ENCODE measurements around the gene THRB. TPM values are rescaled to one million over a fixed set of nuclear protein-coding genes. Genes with fewer than 3 reads are reported as not detected.

THRB gene
- total RNA-seq, 1 donor from 2014 or later: 0.31 TPM

DNA sequence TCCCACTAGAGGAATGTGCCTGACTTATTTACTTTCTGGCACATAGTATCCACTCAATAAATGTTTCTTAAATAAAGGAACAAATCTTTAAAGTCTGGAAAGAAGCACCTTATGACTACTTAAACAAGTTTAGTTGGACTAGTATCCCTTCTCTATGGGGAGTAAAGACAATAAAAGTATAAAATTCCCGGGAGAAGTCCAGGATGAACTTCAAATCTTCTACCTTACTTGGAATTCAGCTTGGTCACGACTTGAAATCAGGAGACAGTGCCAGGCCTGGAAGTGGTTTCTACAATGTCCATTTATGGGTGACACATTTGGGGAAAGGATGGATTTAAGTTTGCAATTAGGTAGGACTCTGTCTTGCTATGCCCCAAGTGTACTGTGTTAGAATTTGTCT is 353.1 kb downstream of the THRB start:
- TF ChIP-seq, protein P1, sequence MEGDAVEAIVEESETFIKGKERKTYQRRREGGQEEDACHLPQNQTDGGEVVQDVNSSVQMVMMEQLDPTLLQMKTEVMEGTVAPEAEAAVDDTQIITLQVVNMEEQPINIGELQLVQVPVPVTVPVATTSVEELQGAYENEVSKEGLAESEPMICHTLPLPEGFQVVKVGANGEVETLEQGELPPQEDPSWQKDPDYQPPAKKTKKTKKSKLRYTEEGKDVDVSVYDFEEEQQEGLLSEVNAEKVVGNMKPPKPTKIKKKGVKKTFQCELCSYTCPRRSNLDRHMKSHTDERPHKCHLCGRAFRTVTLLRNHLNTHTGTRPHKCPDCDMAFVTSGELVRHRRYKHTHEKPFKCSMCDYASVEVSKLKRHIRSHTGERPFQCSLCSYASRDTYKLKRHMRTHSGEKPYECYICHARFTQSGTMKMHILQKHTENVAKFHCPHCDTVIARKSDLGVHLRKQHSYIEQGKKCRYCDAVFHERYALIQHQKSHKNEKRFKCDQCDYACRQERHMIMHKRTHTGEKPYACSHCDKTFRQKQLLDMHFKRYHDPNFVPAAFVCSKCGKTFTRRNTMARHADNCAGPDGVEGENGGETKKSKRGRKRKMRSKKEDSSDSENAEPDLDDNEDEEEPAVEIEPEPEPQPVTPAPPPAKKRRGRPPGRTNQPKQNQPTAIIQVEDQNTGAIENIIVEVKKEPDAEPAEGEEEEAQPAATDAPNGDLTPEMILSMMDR (IDR thresholded peaks at IDR 0.05): no peak
- ChIA-PET POLR2A (no interaction called here), CTCF (no interaction called here)
- ATAC-seq (ENCODE audit: low read depth) (no peak), DNase-seq (no peak)
- no peak overlapping the region for H3K4me3 Mint-ChIP-seq
- peaks cover 2% of the 10 kb centered on the region for H3K4me1 Mint-ChIP-seq
- H3K9me3 Mint-ChIP-seq: no peaks in the 10 kb centered on the region
- intact Hi-C loops (cut with micrococcal nuclease): no loop called here
- no peak overlapping the region for H3K27ac Mint-ChIP-seq
- no peaks in the 10 kb centered on the region for H3K27me3 Mint-ChIP-seq
- H3K36me3 Mint-ChIP-seq (ENCODE audit: low read depth): no peaks in the 10 kb centered on the region

DNA sequence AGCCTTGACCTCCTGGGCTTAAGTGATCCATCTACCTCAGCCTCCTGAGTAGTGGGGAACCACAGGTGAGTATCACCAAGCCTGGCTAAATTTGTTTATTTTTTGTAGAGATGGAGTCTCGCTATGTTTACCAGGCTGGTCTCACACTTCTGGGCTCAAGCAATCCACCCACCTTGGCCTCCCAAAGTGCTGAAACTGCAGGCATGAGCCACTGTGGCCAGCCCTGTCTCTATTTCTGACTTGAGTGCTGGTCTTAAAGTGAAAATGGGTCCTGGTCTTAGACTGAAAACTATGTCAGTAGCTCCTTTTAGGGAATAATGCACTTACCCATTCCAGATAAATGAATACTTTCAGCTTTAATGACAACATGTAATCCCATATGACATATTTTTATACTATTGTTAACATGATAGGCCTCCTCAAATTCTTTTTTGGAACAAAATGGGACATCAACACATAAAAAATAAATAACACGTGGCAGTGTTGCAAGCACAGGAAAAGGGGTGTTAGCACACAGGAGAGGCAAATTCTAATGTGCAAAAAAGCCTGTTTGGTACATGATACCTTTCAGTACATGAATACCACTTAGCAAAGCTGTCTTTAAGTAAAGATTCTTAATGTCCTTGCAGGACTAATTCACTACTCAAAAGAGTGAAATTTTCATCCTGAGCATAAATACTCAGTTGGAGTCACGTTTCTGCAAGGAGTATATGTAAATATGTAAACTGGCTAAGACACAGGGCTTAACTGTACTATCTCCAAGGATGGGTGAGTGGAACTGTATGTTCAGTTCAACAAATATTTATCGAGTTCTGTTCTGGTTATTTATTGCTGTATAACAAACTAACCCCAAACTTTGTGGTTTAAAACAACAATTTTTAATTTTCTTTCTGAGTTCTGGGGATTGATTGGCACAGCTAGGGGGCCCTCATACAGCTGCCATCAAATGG is 354.9 kb downstream of the THRB start:
- intact Hi-C loops (cut with micrococcal nuclease): no loop called here
- no peaks in the 10 kb centered on the region for H3K27me3 Mint-ChIP-seq
- TF ChIP-seq, protein P1 (IDR thresholded peaks at IDR 0.05): no peak
- H3K9me3 Mint-ChIP-seq: no peaks in the 10 kb centered on the region
- H3K36me3 Mint-ChIP-seq (ENCODE audit: low read depth): no peaks in the 10 kb centered on the region
- no peak overlapping the region for H3K4me3 Mint-ChIP-seq
- no peak for DNase-seq
- CTCF ChIA-PET: no interaction called here
- peaks cover 2% of the 10 kb centered on the region for H3K4me1 Mint-ChIP-seq
- no peak for ATAC-seq (ENCODE audit: low read depth)
- POLR2A ChIA-PET: no interaction called here
- H3K27ac Mint-ChIP-seq: no peak overlapping the region

DNA sequence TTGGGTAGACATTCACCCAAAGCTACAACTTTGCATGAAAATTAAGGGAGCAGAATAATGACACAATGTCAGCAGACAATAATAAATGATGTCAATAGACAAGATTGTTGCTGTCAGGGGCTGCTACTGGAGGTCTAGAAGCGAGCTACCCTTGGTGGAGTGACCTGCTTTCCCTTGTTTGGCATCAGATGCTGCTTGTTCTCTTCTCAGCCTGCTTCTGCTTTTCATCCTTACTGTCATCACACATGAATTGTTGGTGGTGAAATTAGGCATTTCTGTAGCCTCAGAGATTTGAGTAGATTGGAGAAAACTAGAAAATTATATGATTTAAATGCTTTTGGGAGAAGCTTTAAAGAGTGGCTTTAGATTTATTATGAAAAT is 355.8 kb downstream of the THRB start:
- H3K9me3 Mint-ChIP-seq: no peaks in the 10 kb centered on the region
- DNase-seq: no peak
- CTCF ChIA-PET: no interaction called here

DNA sequence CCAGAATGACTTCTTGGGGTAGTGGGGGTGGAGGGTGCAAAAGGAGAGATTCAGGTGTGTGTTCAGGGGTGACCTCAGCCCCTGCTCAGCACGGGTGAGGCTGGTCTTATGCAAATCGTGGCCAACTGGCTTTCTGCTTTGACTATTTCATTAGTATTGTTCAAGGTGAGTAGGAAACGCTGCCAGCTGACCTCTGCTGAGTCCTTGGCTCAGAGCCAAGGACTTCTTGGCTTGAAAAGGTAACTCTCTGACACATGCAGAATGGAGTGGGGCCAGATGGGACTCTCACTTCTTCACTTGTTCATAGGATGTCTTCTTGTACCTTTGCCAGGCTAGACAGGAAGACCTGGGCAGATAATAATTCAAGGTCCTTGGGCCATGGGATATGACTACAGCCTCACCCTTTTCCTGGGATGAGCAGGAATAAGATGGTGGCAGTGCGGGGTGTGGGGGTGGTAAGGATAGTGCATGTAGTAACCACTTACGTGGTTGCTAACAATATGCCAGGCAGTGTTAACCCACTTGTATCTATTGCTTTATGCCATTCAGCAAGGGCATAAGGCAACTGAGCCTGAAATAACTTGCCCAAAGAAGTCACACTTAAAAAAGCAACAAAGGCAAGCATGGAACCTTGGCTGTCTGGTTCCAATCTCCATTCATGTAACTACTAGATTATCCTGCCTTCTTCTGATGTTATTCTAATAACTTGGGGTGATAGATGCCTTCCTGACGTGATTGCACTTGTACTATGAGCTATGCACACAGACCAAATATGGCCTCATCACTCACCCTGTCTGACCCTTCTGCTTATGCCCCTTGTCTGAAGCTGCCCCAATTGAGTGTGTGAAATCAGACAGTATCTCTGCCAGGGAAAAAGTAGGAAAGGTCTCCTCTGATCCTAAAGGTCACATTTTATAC is 356.4 kb downstream of the THRB start:
- intact Hi-C loops (cut with micrococcal nuclease): no loop called here
- ATAC-seq (ENCODE audit: low read depth) (no peak), DNase-seq (no peak)
- H3K4me1 Mint-ChIP-seq: peaks cover 2% of the 10 kb centered on the region
- H3K9me3 Mint-ChIP-seq: no peaks in the 10 kb centered on the region
- no peak overlapping the region for H3K27ac Mint-ChIP-seq
- TF ChIP-seq, protein P1 (IDR thresholded peaks at IDR 0.05): no peak
- H3K36me3 Mint-ChIP-seq (ENCODE audit: low read depth): no peaks in the 10 kb centered on the region
- ChIA-PET CTCF (no interaction called here), POLR2A (no interaction called here)
- no peak overlapping the region for H3K4me3 Mint-ChIP-seq
- no peaks in the 10 kb centered on the region for H3K27me3 Mint-ChIP-seq

More for the DNA sequence above, 355.8 kb downstream of the THRB start:
- intact Hi-C loops (cut with micrococcal nuclease): no loop called here
- ATAC-seq (ENCODE audit: low read depth): no peak
- no peak overlapping the region for H3K27ac Mint-ChIP-seq
- H3K36me3 Mint-ChIP-seq (ENCODE audit: low read depth): no peaks in the 10 kb centered on the region
- POLR2A ChIA-PET: no interaction called here
- H3K4me3 Mint-ChIP-seq: no peak overlapping the region
- TF ChIP-seq, protein P1 (IDR thresholded peaks at IDR 0.05): no peak
- no peaks in the 10 kb centered on the region for H3K27me3 Mint-ChIP-seq
- peaks cover 2% of the 10 kb centered on the region for H3K4me1 Mint-ChIP-seq

DNA sequence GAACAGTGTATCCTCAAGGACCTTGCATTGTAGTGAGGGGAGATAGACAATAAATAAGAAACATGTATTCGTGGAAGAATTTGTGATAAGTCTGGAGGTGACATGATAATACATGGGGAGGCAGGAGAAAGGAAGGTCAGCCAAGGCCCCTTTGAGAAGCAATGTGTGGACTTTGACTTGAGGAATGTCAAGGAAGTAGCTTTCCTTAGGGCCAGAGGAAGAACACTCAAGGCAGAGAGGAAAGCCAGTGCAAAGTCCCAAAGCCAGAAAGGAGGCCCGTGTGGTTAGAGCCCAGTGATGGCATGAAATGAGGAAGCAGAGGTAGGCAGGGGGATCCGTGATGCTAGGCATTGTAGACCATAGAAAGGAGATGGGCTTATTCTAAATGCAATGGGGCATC is 357.3 kb downstream of the THRB start:
- H3K27ac Mint-ChIP-seq: no peak overlapping the region
- peaks cover 2% of the 10 kb centered on the region for H3K4me1 Mint-ChIP-seq
- ChIA-PET POLR2A (no interaction called here), CTCF (no interaction called here)
- H3K36me3 Mint-ChIP-seq (ENCODE audit: low read depth): no peaks in the 10 kb centered on the region
- TF ChIP-seq, protein P1 (IDR thresholded peaks at IDR 0.05): no peak
- ATAC-seq (ENCODE audit: low read depth) (no peak), DNase-seq (no peak)
- no peaks in the 10 kb centered on the region for H3K9me3 Mint-ChIP-seq
- no peak overlapping the region for H3K4me3 Mint-ChIP-seq
- no peaks in the 10 kb centered on the region for H3K27me3 Mint-ChIP-seq
- intact Hi-C loops (cut with micrococcal nuclease): no loop called here
